Muscle of leg (tissue), 11 donors: ENCODE measurements around the gene KCNH1. TPM values are rescaled to one million over a fixed set of nuclear protein-coding genes. Genes with fewer than 3 reads are reported as not detected.
A peak's percentile ranks its signal among the peaks of the same experiment; 100 is the strongest.

Experiments used
- DNase-seq: peaks from one replicate; pipeline ENCODE4 v3.0.0; 2013
- H3K27ac ChIP-seq: one replicate; pipeline ENCODE4 v1.5.1; 2013; ENCODE audit warnings: mild to moderate bottlenecking, low read length, control low read depth
- H3K27me3 ChIP-seq: one replicate; pipeline ENCODE4 v1.6.1; 2013; ENCODE audit warnings: low read length; ENCODE audit not compliant: control insufficient read depth, insufficient read depth
- H3K36me3 ChIP-seq: one replicate; pipeline ENCODE4 v1.6.1; 2013; ENCODE audit warnings: low read length; ENCODE audit not compliant: control insufficient read depth, insufficient read depth
- H3K4me1 ChIP-seq: one replicate; pipeline ENCODE4 v1.6.1; 2013; ENCODE audit warnings: low read length; ENCODE audit not compliant: control insufficient read depth, insufficient read depth
- H3K4me3 ChIP-seq: one replicate; pipeline ENCODE4 v1.5.1; 2013; ENCODE audit warnings: low read length, control low read depth
- H3K9me3 ChIP-seq: replicated peaks from 2 replicates; pipeline ENCODE4 v1.6.1; 2013; ENCODE audit warnings: low read depth, low read length; ENCODE audit not compliant: control insufficient read depth
- WGBS: methylation state at CpG from one replicate; pipeline ENCODE4 v1.1.5; 2013; ENCODE audit warnings: missing lambda C conversion rate; ENCODE audit not compliant: insufficient coverage; 5-methylcytosine and 5-hydroxymethylcytosine counted together
- polyA plus RNA-seq, 8 donors: library from polyadenylated mRNA; unstranded; fragments of 120-200 nt; gene quantifications; one replicate each; pipeline versions ENCODE4 v1.2.1 to v1.2.3, GENCODE V29; 2013; ENCODE audit warnings: inconsistent platforms in 1 of 8, low replicate concordance in 1 of 8; ENCODE audit not compliant: insufficient read length in 8 of 8, insufficient read depth in 1 of 8
- total RNA-seq: library from RNA; stranded (reverse); fragments of 120-200 nt; gene quantifications from one replicate; pipeline ENCODE4 v1.2.4, GENCODE V29; 2013

Gene KCNH1
- total and polyA plus RNA-seq, 9 donors, result 0.19 to 0.51 (median 0.28) TPM

GRCh38 chr1:210898473-210898872 lies 235.5 kb downstream of the KCNH1 start:
- no peak for DNase-seq
- H3K27me3 ChIP-seq, result no peaks in the 10 kb centered on the region
- H3K9me3 ChIP-seq, result no peaks in the 10 kb centered on the region
- no peaks in the 10 kb centered on the region for H3K36me3 ChIP-seq
- no peaks in the 10 kb centered on the region for H3K4me1 ChIP-seq
- no CpG with 5 or more reads among the region's 5 CpGs for whole genome bisulfite sequencing
- H3K4me3 ChIP-seq, result no peak overlapping the region
- H3K27ac ChIP-seq, result no peak overlapping the region

GRCh38 chr1:210883821-210884220 lies 250.1 kb downstream of the KCNH1 start:
- Histone ChIP-seq H3K36me3 (no peaks in the 10 kb centered on the region), H3K9me3 (no peaks in the 10 kb centered on the region), H3K27ac (no peak overlapping the region), H3K4me3 (no peak overlapping the region), H3K27me3 (no peaks in the 10 kb centered on the region), H3K4me1 (no peaks in the 10 kb centered on the region)
- 57% methylated on average over 1 of the region's 2 CpGs for WGBS
- DNase-seq, result no peak

GRCh38 chr1:210882414-210883221 lies 251.3 kb downstream of the KCNH1 start:
- no peak overlapping the region for H3K27ac ChIP-seq
- H3K27me3 ChIP-seq, result no peaks in the 10 kb centered on the region
- no CpG with 5 or more reads among the region's 8 CpGs for WGBS
- H3K36me3 ChIP-seq, result no peaks in the 10 kb centered on the region
- H3K4me1 ChIP-seq, result no peaks in the 10 kb centered on the region
- H3K4me3 ChIP-seq, result no peak overlapping the region
- no peaks in the 10 kb centered on the region for H3K9me3 ChIP-seq
- no peak for DNase-seq

- no peak for DNase-seq
- no peak overlapping the region for H3K27ac ChIP-seq
- H3K9me3 ChIP-seq, result no peaks in the 10 kb centered on the region
- no peaks in the 10 kb centered on the region for H3K4me1 ChIP-seq
- H3K36me3 ChIP-seq, result no peaks in the 10 kb centered on the region
- H3K27me3 ChIP-seq, result no peaks in the 10 kb centered on the region
- H3K4me3 ChIP-seq, result no peak overlapping the region
Measured at GRCh38 chr1:210878564-210878963, 255.4 kb downstream of the KCNH1 start.

GRCh38 chr1:210876275-210876674 lies 257.7 kb downstream of the KCNH1 start:
- Histone ChIP-seq H3K27ac (no peak overlapping the region), H3K27me3 (no peaks in the 10 kb centered on the region), H3K9me3 (no peaks in the 10 kb centered on the region), H3K4me1 (no peaks in the 10 kb centered on the region), H3K4me3 (no peak overlapping the region), H3K36me3 (no peaks in the 10 kb centered on the region)
- DNase-seq, result no peak

- H3K27me3 ChIP-seq, result no peaks in the 10 kb centered on the region
- peaks cover 4% of the 10 kb centered on the region for H3K9me3 ChIP-seq
- DNase-seq, result no peak
- no CpG with 5 or more reads among the region's 2 CpGs for WGBS
- no peak overlapping the region for H3K4me3 ChIP-seq
- H3K27ac ChIP-seq, result no peak overlapping the region
- H3K36me3 ChIP-seq, result no peaks in the 10 kb centered on the region
- H3K4me1 ChIP-seq, result no peaks in the 10 kb centered on the region
Measured at GRCh38 chr1:210866532-210866931, 267.4 kb downstream of the KCNH1 start.

GRCh38 chr1:210857705-210858104 lies 276.2 kb downstream of the KCNH1 start:
- H3K4me1 ChIP-seq, result no peaks in the 10 kb centered on the region
- WGBS, result no CpG with 5 or more reads among the region's 1 CpG
- H3K9me3 ChIP-seq, result no peaks in the 10 kb centered on the region
- no peaks in the 10 kb centered on the region for H3K27me3 ChIP-seq
- no peaks in the 10 kb centered on the region for H3K36me3 ChIP-seq
- DNase-seq, result peak; percentile 1
- no peak overlapping the region for H3K4me3 ChIP-seq
- no peak overlapping the region for H3K27ac ChIP-seq

GRCh38 chr1:210857146-210857663 lies 276.7 kb downstream of the KCNH1 start:
- no peak overlapping the region for H3K27ac ChIP-seq
- no peak overlapping the region for H3K4me3 ChIP-seq
- WGBS, result no CpG with 5 or more reads among the region's 5 CpGs
- no peaks in the 10 kb centered on the region for H3K4me1 ChIP-seq
- no peak for DNase-seq
- H3K27me3 ChIP-seq, result no peaks in the 10 kb centered on the region
- H3K36me3 ChIP-seq, result no peaks in the 10 kb centered on the region
- no peaks in the 10 kb centered on the region for H3K9me3 ChIP-seq

GRCh38 chr1:210855440-210855839 lies 278.5 kb downstream of the KCNH1 start:
- no peaks in the 10 kb centered on the region for H3K27me3 ChIP-seq
- H3K4me3 ChIP-seq, result no peak overlapping the region
- H3K27ac ChIP-seq, result no peak overlapping the region
- 0% methylated on average over 1 of the region's 4 CpGs for WGBS
- H3K4me1 ChIP-seq, result no peaks in the 10 kb centered on the region
- no peak for DNase-seq
- H3K9me3 ChIP-seq, result no peaks in the 10 kb centered on the region
- no peaks in the 10 kb centered on the region for H3K36me3 ChIP-seq

GRCh38 chr1:210853276-210853675 lies 280.7 kb downstream of the KCNH1 start:
- H3K27ac ChIP-seq, result no peak overlapping the region
- H3K27me3 ChIP-seq, result no peaks in the 10 kb centered on the region
- no peak for DNase-seq
- no peaks in the 10 kb centered on the region for H3K9me3 ChIP-seq
- H3K36me3 ChIP-seq, result no peaks in the 10 kb centered on the region
- H3K4me3 ChIP-seq, result no peak overlapping the region
- no peaks in the 10 kb centered on the region for H3K4me1 ChIP-seq

GRCh38 chr1:210850556-210850955 lies 283.4 kb downstream of the KCNH1 start:
- DNase-seq, result no peak
- H3K27me3 ChIP-seq, result no peaks in the 10 kb centered on the region
- H3K4me1 ChIP-seq, result no peaks in the 10 kb centered on the region
- H3K9me3 ChIP-seq, result no peaks in the 10 kb centered on the region
- H3K36me3 ChIP-seq, result no peaks in the 10 kb centered on the region
- H3K4me3 ChIP-seq, result no peak overlapping the region
- H3K27ac ChIP-seq, result no peak overlapping the region
